ENCODE data around the gene PTPRG.

The PTPRG gene

DNA sequence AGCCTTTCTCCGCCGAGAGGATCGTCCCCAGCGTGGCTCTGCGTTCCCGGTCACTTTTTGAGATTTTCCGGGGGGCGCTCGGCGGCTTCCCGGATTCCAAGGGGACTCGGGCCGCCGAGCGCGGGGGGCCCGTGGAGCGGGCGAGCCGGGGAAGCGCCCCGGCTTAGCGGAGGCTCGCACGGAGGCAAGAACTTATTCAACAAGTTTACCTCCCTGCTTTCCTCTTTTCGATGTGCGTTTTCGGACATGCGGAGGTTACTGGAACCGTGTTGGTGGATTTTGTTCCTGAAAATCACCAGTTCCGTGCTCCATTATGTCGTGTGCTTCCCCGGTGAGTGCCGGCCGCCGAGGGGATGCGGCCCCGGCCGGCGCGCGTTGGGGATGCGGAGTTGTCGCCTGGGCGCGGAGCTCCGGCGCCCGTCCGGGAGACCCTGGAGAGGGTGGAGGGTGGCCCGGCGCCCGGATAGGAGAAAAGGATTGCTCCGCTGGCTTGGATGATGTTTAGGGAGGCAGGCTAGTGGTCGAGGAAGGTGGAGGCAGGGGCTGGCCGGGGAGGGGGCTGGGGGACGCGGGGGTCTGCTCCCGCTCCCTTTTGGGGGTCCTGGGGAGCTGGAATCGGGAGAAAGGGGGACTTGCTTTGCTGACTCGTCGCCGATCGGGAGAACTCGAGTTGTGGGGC is 810 bp downstream of the PTPRG start:
- DNase-seq (ENCODE audit: extremely low read depth, low read depth), result no peak
- peak overlapping the region; percentile 91 for H3K4me3 ChIP-seq (replicated peaks; ENCODE audit: low read depth, low read length)
- TF ChIP-seq, protein P1, sequence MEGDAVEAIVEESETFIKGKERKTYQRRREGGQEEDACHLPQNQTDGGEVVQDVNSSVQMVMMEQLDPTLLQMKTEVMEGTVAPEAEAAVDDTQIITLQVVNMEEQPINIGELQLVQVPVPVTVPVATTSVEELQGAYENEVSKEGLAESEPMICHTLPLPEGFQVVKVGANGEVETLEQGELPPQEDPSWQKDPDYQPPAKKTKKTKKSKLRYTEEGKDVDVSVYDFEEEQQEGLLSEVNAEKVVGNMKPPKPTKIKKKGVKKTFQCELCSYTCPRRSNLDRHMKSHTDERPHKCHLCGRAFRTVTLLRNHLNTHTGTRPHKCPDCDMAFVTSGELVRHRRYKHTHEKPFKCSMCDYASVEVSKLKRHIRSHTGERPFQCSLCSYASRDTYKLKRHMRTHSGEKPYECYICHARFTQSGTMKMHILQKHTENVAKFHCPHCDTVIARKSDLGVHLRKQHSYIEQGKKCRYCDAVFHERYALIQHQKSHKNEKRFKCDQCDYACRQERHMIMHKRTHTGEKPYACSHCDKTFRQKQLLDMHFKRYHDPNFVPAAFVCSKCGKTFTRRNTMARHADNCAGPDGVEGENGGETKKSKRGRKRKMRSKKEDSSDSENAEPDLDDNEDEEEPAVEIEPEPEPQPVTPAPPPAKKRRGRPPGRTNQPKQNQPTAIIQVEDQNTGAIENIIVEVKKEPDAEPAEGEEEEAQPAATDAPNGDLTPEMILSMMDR (IDR thresholded peaks at IDR 0.05; ENCODE audit: low read depth, low read length, missing control alignments), result no peak

DNA sequence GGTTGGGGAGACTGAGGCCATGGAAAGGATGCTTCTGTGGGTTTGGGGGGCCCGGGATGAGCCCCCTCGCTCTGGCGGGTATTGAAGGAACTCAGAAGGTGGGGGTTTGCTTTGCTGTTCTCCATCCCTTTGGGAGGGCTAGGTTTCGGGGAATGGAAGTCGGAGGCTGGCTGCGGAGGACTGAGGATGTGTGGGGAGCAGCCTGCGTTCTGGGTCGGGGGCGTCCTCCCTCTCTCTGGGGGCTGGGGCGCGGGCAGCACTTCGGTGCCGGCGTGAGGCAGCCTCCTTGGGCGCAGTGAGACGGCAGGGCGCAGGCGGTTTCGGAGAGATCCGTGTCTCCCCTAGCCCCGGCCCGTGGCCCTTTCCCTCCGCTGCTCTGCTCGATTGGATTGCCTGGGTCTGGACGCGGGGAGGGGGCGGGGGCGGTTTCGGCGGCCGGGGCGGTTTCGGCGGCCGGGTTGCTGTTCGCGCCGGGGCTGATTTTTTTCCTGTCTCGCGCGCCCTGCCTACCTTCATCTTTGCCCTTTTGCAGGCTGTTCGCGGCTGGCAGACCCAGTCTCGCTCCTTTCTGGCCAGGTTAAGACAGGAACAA is 1.4 kb downstream of the PTPRG start:
- no peak for DNase-seq (ENCODE audit: extremely low read depth, low read depth)
- peak overlapping the region; percentile 91 for H3K4me3 ChIP-seq (replicated peaks; ENCODE audit: low read depth, low read length)
- TF ChIP-seq, protein P1 (IDR thresholded peaks at IDR 0.05; ENCODE audit: low read depth, low read length, missing control alignments), result no peak

DNA sequence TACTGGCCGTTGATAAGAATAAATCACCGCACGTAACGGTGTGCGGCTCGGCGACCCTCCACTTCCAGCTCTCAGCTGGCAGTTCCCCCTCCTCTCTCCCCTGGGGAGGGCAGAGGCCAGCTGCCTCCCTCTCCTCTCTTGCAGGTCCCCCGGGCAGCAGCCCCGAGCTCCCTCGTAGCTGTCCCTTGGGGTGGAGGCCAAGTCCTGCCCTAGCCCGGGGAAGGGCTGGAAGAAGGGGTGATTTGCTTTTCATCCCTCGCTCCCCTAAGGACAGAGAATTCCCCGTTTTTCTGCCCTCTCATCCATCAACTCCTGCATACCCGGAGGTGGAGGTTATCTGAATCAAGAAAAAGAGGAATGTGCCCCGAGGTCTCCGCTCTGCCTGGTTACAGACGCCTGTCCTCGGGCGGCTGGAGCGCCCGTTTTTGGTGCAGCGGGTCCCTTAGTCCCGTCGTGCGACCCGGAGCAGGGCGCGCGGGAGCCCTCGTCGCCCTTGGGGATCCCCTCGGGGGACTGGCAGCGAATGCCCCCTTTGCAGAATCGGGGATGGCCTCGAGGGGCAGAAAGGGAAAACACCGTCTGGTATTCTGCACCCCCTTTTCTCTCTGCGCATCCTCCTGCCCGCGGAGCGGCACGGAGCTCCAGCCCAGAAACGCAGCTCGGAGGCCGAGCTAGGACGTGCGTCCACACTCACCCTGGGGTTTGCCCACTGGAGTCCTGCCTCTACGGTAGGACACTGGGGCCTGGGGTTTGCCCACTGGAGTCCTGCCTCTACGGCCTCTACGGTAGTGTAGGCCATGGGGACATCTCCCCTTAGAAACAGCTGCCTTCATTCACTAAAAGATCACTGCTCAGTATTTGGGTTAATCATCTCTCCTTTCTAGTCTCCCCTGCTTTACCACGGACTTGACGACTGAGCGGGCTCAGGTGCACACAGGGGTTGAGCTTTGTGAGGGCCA is 2.2 kb downstream of the PTPRG start:
- TF ChIP-seq, protein P1 (IDR thresholded peaks at IDR 0.05; ENCODE audit: low read depth, low read length, missing control alignments), result no peak
- H3K4me3 ChIP-seq (replicated peaks; ENCODE audit: low read depth, low read length), result peak overlapping the region; percentile 91
- no peak for DNase-seq (ENCODE audit: extremely low read depth, low read depth)

DNA sequence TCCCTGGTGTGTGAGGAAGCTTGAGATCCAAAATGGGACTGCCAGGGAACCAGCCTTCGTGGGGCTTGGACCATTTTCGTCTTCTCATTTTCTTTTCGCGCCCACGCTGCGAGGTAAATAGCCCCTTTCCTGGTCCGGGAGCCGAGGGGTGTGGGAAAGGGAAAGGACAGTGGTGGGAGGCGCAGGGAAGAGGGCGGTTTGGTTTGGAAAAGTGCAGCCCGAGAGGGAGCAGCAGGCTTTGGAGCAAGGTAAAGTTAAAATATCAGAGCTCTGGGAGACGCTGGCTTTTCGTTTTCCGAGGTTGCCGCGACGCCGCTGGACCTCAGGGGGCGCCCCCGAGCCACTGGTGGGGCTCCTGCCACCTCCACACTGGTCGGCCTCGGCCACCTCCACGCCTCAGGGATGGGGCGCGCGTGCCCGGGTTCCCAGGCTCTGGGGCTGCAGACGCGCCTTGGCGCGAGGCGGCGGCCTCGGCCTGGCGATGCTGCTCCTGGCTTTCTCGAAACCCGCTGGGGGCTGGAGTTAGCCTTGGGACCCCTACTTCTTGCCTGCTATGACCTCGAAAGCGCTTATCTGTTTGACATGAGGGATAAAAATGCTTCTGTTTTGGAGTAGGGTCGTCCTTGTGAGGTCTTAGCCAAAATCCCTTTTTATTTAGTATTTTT is 3.2 kb downstream of the PTPRG start:
- DNase-seq (ENCODE audit: extremely low read depth, low read depth), result peak; percentile 20
- peak overlapping the region; percentile 91 for H3K4me3 ChIP-seq (replicated peaks; ENCODE audit: low read depth, low read length)

DNA sequence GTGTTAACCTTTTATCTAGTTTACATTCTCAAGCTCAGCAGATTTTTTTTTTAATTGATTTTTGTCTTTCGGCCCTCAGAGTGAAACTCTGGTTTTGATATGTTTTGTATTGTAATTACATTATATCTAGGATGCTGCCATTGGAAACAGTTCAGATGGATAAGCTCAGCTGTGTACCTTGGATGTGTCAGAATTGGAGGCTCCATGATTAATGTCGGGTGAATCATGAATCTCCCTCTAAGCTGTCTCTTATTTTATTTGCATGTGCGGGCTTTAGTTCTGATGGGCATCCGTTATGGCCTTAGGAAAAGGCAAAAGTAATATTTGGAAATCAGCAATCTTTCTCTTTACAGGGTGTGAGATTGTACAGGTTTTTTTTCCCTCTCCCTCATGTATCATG is 4.2 kb downstream of the PTPRG start:
- TF ChIP-seq, protein P1 (IDR thresholded peaks at IDR 0.05; ENCODE audit: low read depth, low read length, missing control alignments), result no peak
- no peak for DNase-seq (ENCODE audit: extremely low read depth, low read depth)
- H3K4me3 ChIP-seq (replicated peaks; ENCODE audit: low read depth, low read length), result no peak overlapping the region

More for the DNA sequence above, 3.2 kb downstream of the PTPRG start:
- TF ChIP-seq, protein P1 (IDR thresholded peaks at IDR 0.05; ENCODE audit: low read depth, low read length, missing control alignments), result peak; percentile 85

DNA sequence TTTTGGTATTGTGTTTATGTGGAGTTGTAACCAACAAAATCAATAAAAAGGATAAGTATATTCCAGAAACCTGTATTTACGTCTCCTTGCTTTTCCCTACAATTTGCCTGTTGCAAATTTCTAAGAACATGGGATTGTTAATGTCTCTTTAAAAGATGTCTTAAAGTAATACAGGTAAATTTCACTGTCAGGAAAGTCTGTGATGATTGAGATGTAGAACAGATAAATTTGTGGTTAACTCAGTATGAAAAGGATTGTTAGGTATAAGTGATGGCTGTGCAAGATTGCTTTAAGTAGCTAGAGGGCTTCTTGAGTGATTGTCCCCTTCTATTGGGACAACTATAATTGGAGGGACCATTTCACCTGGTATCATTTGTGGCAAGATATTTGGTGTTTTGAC is 6.8 kb downstream of the PTPRG start:
- H3K4me3 ChIP-seq (replicated peaks; ENCODE audit: low read depth, low read length), result no peak overlapping the region
- TF ChIP-seq, protein P1 (IDR thresholded peaks at IDR 0.05; ENCODE audit: low read depth, low read length, missing control alignments), result no peak
- no peak for DNase-seq (ENCODE audit: extremely low read depth, low read depth)
